ENCODE results near the gene WDR59. TPM values are rescaled to one million over a fixed set of nuclear protein-coding genes. Genes with fewer than 3 reads are reported as not detected.

WDR59 gene
- total RNA-seq, 4 donors from 2014 or later = 26.0 to 59.4 (median 48.4) TPM

DNA sequence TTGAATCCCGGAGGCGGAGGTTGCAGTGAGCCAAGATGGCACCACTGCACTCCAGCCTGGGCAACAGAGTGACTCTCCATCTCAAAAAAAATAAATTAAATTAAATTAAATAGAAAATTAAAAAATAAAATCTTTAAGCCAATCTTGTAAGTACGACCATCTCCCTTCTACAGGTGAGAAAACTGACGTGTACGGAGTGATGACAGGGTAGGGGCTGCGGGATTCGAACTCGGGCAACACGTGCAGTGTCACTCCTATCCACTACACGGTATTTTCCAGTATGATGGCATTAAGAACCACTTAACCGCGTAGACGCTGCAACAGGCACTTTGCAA, 762 bp downstream of the WDR59 start:
- DNase-seq (ENCODE audit: low spot score in 2 of 2) = peak in 1 of 2 donors; percentile 9
- WGBS, 2 donors = 30 to 31% methylated on average over 12 of the region's 13 CpGs
- intact Hi-C loops (cut with DNase I; ENCODE audit: low total_unique reads) = no loop called here
- H3K4me3 ChIP-seq (ENCODE audit: low read depth, poor library complexity, severe bottlenecking) = peak overlapping the region; percentile 99
- TF ChIP-seq POLR2A (IDR thresholded peaks at IDR 0.05) (no peak), CTCF (IDR thresholded peaks at IDR 0.05) (no peak)

- 62 to 72% methylated on average over 1 of the region's 1 CpG for WGBS, 2 donors
- no peak for TF ChIP-seq CTCF (IDR thresholded peaks at IDR 0.05)
- no peak for TF ChIP-seq POLR2A (IDR thresholded peaks at IDR 0.05)
- DNase-seq (ENCODE audit: low spot score in 2 of 2) = no peak
- H3K4me3 ChIP-seq (ENCODE audit: low read depth, poor library complexity, severe bottlenecking) = no peak overlapping the region
- intact Hi-C loops (cut with DNase I; ENCODE audit: low total_unique reads) = no loop called here
Measured at GRCh38 chr16:74982256-74982655, 2.7 kb downstream of the WDR59 start.

DNA sequence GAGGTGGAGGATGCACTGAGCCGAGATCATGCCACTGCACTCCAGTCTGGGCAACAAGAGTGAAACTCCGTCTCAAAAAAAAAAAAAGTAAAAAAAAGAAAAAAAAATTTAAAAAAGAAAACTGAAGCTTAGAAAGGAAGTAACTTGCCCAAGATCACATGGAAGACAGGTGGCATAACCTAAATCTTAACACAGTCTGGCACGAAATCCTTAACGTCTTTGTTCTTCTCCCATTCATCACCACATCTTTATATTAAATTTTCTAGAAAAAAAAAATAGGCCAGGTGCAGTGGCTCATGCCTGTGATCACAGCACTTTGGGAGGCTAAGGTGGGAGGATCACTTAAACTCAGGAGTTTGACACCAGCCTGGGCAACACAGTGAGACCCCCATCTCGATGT, 9.3 kb downstream of the WDR59 start:
- no peak for DNase-seq (ENCODE audit: low spot score in 2 of 2)
- WGBS, 2 donors = 78 to 85% methylated on average over 5 of the region's 5 CpGs
- no peak overlapping the region for H3K4me3 ChIP-seq (ENCODE audit: low read depth, poor library complexity, severe bottlenecking)
- TF ChIP-seq POLR2A (IDR thresholded peaks at IDR 0.05) (no peak), CTCF (IDR thresholded peaks at IDR 0.05) (no peak)
- intact Hi-C loops (cut with DNase I; ENCODE audit: low total_unique reads) = no loop called here

DNA sequence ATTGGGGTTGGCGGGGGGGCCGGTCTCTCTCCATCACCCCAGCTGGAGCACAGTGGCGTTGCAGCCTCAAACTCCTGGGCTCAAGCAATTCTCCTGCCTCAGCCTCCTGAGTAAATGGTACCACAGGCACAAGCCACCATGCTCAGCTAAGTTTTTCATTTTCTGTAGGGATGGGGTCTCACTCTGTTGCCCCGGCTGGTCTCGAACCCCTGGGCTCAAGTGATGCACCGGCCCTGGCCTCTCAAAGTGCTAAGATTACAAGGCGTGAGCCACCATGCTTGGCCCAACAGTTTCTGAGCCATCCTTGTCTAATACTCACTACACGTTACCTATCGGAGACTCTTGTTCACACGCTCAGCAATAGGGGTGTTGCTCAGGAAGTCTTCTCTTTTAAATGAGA, 11.6 kb downstream of the WDR59 start:
- no peak overlapping the region for H3K4me3 ChIP-seq (ENCODE audit: low read depth, poor library complexity, severe bottlenecking)
- no peak for TF ChIP-seq POLR2A (IDR thresholded peaks at IDR 0.05)
- TF ChIP-seq CTCF (IDR thresholded peaks at IDR 0.05) = no peak
- intact Hi-C loops (cut with DNase I; ENCODE audit: low total_unique reads) = no loop called here
- no peak for DNase-seq (ENCODE audit: low spot score in 2 of 2)
- 91 to 95% methylated on average over 10 of the region's 10 CpGs for WGBS, 2 donors

DNA sequence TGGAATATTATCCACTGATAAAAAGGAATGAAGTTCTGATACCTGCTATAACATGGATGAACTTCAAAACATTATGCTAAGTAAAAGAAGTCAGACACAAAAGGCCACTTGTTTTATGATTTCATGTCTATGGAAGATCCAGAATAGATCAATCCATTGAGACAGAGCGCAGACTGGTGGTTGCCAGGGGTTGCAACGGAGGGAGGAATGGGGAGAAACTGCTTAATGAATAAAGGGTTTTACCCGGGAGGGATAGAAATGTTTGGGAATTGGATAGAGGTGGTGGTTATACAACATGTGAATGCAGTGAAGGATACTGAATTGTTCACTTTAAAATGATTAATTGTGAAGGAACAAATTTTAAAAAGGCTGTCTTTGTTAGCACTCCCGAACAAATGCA, 30.2 kb downstream of the WDR59 start:
- peak in 1 of 2 donors; percentile 18 for DNase-seq (ENCODE audit: low spot score in 2 of 2)
- intact Hi-C loops (cut with DNase I; ENCODE audit: low total_unique reads) = no loop called here
- WGBS, 2 donors = 81 to 93% methylated on average over 4 of the region's 4 CpGs
- no peak overlapping the region for H3K4me3 ChIP-seq (ENCODE audit: low read depth, poor library complexity, severe bottlenecking)
- TF ChIP-seq POLR2A (IDR thresholded peaks at IDR 0.05) = no peak

DNA sequence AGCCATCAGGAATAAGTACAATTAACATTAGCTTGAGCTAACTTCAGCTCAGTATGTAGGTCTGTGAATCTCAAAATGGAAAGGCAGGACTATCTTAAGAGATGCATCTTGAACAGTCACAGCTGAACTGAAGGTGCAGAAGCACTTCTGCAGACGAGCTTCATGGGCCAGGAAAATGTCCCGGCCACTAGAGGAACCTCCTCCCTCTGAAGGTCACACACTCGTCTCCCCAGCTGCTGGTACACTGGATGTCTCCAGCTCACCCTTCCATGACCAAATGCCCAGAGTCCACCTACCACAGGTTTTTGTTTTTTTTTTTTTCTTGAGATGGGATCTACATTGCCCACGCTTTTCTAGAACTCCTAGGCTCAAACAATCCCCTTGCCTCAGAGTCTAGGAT, 33.2 kb downstream of the WDR59 start:
- 79 to 93% methylated on average over 4 of the region's 4 CpGs for WGBS, 2 donors
- H3K4me3 ChIP-seq (ENCODE audit: low read depth, poor library complexity, severe bottlenecking) = no peak overlapping the region
- DNase-seq (ENCODE audit: low spot score in 2 of 2) = peak in 1 of 2 donors; percentile 31
- intact Hi-C loops (cut with DNase I; ENCODE audit: low total_unique reads) = no loop called here
- TF ChIP-seq POLR2A (IDR thresholded peaks at IDR 0.05) (no peak), CTCF (IDR thresholded peaks at IDR 0.05) (no peak)
